ENCODE measurements around the gene ADNP.

Gene ADNP

GRCh38 chr20:50867805-50868204 is 63.4 kb downstream of the ADNP start:
- H3K27me3 ChIP-seq: no peaks in the 10 kb centered on the region
- TF ChIP-seq CTCF (IDR thresholded peaks at IDR 0.05; ENCODE audit: low read depth, low read length): no peak
- no peak overlapping the region for H3K4me3 ChIP-seq (ENCODE audit: low read depth, low read length)
- H3K9me3 ChIP-seq: no peaks in the 10 kb centered on the region
- no peaks in the 10 kb centered on the region for H3K4me1 ChIP-seq
- no peak for DNase-seq
- no peaks in the 10 kb centered on the region for H3K36me3 ChIP-seq

- Histone ChIP-seq H3K4me3 (ENCODE audit: low read depth, low read length) (no peak overlapping the region), H3K27me3 (no peaks in the 10 kb centered on the region), H3K9me3 (no peaks in the 10 kb centered on the region), H3K4me1 (no peaks in the 10 kb centered on the region), H3K36me3 (no peaks in the 10 kb centered on the region)
- no peak for TF ChIP-seq CTCF (IDR thresholded peaks at IDR 0.05; ENCODE audit: low read depth, low read length)
- no peak for DNase-seq
Observed at GRCh38 chr20:50866831-50867230, 64.4 kb downstream of the ADNP start.

DNA sequence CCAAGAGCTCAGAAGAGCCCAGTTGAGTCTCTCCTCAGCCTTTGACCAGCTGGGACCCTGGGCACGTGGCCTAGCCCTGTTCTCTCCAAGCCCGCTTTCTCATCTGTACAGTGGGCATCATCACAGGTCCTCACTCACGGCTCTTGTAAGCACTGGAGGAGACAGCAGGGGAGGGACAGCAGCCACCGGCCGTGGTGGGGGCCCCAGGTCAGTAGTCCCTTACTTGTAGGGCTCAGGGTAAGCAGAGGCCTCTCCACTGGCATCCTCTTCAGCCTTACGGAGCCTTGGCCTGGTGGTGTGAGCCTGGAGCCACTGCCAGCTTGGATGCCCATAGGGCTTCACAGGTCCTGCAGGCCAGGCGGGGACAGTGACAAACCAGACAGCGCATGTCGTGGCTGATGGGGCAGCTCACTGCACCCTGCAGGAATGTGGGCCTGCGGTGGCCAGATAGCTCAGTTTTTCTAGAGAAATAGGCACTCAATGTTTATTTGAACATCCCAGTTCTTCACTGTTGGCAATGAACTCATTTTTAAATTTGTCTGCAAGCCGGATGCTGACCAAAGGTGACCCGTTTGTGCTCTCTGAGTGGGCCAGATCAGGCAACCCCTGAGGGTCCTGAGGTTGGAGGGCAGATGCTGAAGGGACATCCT is 65.1 kb downstream of the ADNP start:
- no peaks in the 10 kb centered on the region for H3K36me3 ChIP-seq
- no peak for DNase-seq
- TF ChIP-seq CTCF (IDR thresholded peaks at IDR 0.05; ENCODE audit: low read depth, low read length): no peak
- no peaks in the 10 kb centered on the region for H3K27me3 ChIP-seq
- no peaks in the 10 kb centered on the region for H3K9me3 ChIP-seq
- H3K4me1 ChIP-seq: no peaks in the 10 kb centered on the region
- H3K4me3 ChIP-seq (ENCODE audit: low read depth, low read length): no peak overlapping the region

- Histone ChIP-seq H3K9me3 (no peaks in the 10 kb centered on the region), H3K4me1 (no peaks in the 10 kb centered on the region), H3K27me3 (no peaks in the 10 kb centered on the region), H3K4me3 (ENCODE audit: low read depth, low read length) (no peak overlapping the region), H3K36me3 (no peaks in the 10 kb centered on the region)
- no peak for DNase-seq
- TF ChIP-seq CTCF (IDR thresholded peaks at IDR 0.05; ENCODE audit: low read depth, low read length): no peak
Observed at GRCh38 chr20:50865591-50865990, 65.6 kb downstream of the ADNP start.

- H3K27me3 ChIP-seq: no peaks in the 10 kb centered on the region
- no peak for DNase-seq
- no peak overlapping the region for H3K4me3 ChIP-seq (ENCODE audit: low read depth, low read length)
- H3K9me3 ChIP-seq: no peaks in the 10 kb centered on the region
- no peaks in the 10 kb centered on the region for H3K36me3 ChIP-seq
- no peaks in the 10 kb centered on the region for H3K4me1 ChIP-seq
- TF ChIP-seq CTCF (IDR thresholded peaks at IDR 0.05; ENCODE audit: low read depth, low read length): no peak
Observed at GRCh38 chr20:50865114-50865513, 66.1 kb downstream of the ADNP start.

DNA sequence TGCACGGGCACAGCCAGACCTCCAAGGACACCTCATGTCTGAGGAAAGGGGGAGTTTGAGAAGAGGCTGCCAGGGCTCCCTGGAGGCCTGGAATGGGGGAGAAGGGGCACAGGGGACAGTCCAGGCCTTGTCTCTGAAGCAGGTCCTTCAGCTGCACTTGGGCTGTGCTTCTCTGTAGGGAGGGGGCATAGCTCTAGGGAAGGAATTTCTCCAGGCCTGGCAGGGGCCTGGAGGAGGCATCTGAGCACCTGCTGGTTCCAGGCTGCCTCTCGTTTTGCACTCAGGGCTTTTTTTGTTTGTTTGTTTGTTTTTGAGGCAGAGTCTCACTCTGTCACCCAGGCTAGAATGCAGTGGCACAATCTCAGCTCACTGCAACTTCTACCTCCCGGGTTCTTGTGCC is 68.7 kb downstream of the ADNP start:
- no peaks in the 10 kb centered on the region for H3K36me3 ChIP-seq
- no peak for TF ChIP-seq CTCF (IDR thresholded peaks at IDR 0.05; ENCODE audit: low read depth, low read length)
- H3K4me1 ChIP-seq: no peaks in the 10 kb centered on the region
- no peak overlapping the region for H3K4me3 ChIP-seq (ENCODE audit: low read depth, low read length)
- H3K27me3 ChIP-seq: no peaks in the 10 kb centered on the region
- DNase-seq: no peak
- H3K9me3 ChIP-seq: no peaks in the 10 kb centered on the region

Data from BE2C (cell line).